HG02571 (cell line): ENCODE results near the gene FASLG.
"Not testable (repeated sequence)": the region's sequence is repeated elsewhere in the genome, so short reads cannot be mapped to it uniquely, and the experiment has no call there.

Source experiments
- ATAC-seq: cut with Tn5 transposase; IDR thresholded peaks from one replicate; pipeline ENCODE4 v1.9.1; 2021; ENCODE audit warnings: mild to moderate bottlenecking, moderate library complexity; ENCODE audit not compliant: unreplicated experiment

Gene FASLG

DNA sequence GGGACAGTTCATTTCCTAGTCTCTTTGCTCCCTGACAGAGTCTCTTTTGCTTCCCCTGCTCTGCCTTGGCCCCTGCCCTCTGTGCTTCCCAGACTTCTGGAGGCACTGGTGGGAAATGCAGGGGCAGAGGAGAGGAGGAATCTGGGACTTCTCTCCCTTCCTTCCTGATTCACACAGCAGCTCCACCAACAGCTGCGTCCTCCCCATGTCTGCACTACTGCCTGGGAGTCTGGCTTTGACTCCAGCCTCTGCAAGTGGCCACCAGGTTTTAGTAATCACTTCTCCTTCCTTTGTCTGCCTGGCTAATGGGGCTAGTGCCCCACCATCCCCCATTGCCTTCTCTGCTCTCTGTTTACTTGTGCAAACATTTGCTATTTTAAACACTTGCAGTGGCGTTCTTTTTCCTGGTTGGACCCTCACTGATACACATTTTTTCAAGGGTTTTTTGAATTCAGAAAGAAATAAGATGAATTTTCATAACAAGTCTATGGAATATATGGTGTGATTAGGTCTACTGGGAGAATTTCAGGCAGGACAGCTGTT lies 21.9 kb downstream of the FASLG start:
- no peak for ATAC-seq

- no peak for ATAC-seq
These were observed 23.9 kb downstream of the FASLG start for GRCh38 chr1:172682812-172683211.

DNA sequence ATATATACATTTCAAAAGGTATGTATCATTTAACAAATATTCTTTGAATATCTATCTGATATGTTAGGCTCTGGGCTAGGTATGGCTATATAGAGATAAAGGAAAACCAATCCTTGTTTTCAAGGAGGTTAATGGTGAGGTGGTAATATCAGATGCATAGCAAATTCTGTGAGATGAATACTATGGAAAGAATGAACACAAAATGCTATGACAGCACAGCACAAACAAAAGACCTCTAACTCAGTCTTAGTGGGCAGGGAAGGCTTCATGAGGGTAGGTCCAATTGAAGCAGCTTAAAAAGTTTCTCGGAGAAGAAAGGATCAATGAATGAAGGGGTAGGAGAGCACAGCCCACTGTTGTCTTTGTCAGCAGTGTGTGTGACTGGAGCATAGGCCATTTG lies 27.2 kb downstream of the FASLG start:
- ATAC-seq, result no peak

GRCh38 chr1:172688428-172689085 lies 29.7 kb downstream of the FASLG start:
- not testable (repeated sequence) for ATAC-seq

DNA sequence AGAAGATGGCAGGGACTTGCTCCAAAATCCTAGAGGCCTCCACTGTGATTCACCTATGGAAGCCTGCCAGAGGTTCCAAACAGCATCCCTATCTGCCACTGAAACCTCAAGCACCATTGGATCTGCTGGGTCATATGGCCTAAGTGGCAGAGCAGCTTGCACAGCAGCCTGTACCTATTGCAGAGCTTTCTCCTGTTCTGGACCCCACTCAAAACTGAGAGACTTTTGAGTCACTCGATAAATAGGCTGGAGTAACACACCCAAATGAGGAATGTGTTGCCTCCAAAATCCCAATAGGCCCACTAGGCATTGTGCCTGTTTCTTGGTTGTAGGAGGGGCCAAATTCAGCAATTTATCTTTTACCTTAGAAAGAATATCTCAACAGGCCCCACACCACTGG lies 32.0 kb downstream of the FASLG start:
- ATAC-seq, result not testable (repeated sequence)

GRCh38 chr1:172697534-172698002 lies 38.7 kb downstream of the FASLG start:
- ATAC-seq, result no peak

- no peak for ATAC-seq
These were observed 39.3 kb downstream of the FASLG start for GRCh38 chr1:172698224-172698623.

DNA sequence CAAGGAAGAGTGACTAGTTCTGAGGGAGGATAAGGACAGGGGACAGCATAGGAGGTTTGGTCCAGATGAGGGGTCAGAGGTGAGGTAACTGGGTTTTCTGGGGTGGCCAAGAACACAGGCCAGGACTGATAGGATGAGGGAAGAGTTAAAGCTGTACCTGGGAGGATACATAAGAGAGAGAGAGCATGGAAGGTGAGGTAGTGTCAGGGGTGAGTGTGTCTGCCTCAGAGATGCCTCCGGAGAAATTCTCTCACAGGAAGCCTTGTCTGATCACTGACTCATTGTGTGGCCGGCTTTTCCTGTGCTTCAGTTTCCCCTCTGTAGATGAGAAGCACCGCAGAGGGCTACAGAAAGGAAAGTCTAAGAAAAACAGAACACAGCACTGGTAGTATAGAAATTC lies 40.2 kb downstream of the FASLG start:
- peak; percentile 50 for ATAC-seq

DNA sequence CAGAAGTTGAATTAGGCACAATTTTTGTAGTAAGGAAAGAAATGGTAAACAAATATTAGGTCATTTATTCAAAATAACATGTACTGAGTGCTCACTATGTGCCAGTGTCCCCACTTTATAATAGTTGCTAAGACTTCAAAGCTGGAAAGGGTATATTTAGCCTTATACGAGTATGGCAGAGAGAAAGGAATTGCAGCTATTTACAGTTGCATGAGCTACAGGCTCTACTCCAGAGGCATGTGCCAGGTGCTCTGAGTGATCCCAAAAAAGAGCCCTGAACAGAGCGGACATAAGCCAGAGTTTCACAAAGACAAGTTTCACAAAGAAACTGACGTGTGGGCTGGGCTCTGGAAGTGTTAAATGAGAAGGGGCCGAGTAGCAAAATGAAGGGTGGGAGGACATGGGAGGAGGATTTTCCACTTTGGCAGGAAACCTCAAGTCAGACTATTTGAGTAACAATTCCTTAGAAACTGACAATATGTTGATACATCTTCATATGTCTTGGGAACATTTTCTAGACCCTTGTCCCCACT lies 40.9 kb downstream of the FASLG start:
- ATAC-seq, result no peak

DNA sequence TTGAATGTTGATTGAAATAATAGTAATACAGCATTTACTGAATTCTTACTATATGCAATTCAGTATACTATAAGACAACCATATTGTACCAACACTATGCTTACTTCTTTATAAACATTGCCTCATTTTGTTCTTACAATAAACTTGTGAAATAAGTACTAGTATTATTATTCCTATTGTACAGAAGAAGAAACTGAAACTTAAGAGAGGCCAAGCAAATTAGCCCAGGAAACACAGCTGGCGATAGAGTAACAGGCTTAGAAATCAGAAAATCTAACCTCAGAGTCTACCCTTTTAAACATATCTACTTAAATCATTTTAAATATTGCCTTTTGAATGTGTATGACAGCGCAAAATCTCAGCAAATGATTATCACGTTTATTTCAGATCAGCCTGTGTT lies 41.7 kb downstream of the FASLG start:
- no peak for ATAC-seq

- ATAC-seq, result no peak
These were observed 45.1 kb downstream of the FASLG start for GRCh38 chr1:172704001-172704400.

- ATAC-seq, result no peak
These were observed 45.7 kb downstream of the FASLG start for GRCh38 chr1:172704420-172705210.

DNA sequence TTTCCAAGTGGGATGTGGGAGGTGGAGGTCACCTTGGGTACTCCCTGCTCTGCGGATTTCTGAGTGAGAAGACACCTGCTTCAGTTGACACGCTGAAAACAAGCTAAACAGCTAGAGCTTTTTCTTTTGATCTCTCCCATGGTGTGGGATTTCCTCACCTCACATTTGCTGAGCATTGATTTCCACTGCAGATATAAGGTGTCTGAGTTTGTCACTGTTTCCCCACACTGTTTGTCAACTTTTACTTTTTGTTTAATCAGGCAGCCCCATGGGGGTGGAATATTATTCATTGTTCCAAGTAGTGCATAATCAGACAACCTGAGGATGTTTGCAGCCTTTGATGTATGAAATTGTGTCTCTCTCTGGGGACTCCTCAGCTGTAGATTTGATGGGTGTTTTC lies 49.5 kb downstream of the FASLG start:
- no peak for ATAC-seq

DNA sequence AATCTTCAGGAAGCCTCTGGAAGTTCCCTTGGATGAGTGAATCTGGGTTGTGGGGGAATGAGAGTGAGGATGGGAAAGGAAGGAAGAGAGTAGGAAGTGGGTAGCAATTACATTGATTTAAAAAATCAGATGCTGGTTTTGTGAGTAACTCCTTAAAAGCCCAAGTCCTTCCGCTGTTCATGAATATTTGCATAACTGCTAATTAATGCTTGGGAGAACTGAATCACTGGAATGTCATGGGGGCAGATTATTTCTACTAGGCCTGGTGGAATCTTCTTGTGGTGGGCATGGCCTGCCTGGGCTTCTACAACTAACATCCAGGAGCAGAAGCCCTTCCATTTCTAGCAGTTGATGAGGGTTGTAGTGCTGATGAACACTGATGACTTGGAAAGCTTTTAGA lies 52.7 kb downstream of the FASLG start:
- no peak for ATAC-seq

- ATAC-seq, result no peak
These were observed 54.6 kb downstream of the FASLG start for GRCh38 chr1:172713466-172713865.
